Left colon (tissue), 2 donors: Measurements from ENCODE around the gene RNF32. TPM values are rescaled to one million over a fixed set of nuclear protein-coding genes. Genes with fewer than 3 reads are reported as not detected.
"Not testable (repeated sequence)": the region's sequence is repeated elsewhere in the genome, so short reads cannot be mapped to it uniquely, and the experiment has no call there.

ENCODE experiments used
- ATAC-seq: fragments of 200-7000 bp; cut with Tn5 transposase; one replicate; pipeline ENCODE4 v1.9.1; 2020; ENCODE audit warnings: mild to moderate bottlenecking, moderate library complexity
- DNase-seq, 2 donors: peaks; one replicate each; pipeline ENCODE4 v3.0.0-alpha.2; 2020
- intact Hi-C, 2 donors: fragments of 100-400 bp; cut with DNase I in 1 of 2; cut with micrococcal nuclease in 1 of 2; formaldehyde crosslinking; loops; one replicate each; pipeline versions ENCODE4 v1.11.2 to v1.14.0; 2022; cut with DNase I, micrococcal nuclease
- total RNA-seq, 2 donors: library from RNA; stranded (reverse); fragmentation: NEBNext Ultra II Directional; extraction: Animal tissue kit (Norgen Biotek cat#: 25700); gene quantifications; one replicate each; pipeline ENCODE4 v1.2.1, GENCODE V29; 2021
- donor health status: DM: no; HTN: no; CAD: no.
- donor health status: DM: yes; HTN: yes; CAD: no.

Gene RNF32
- total RNA-seq, 2 donors from 2014 or later = 2.8 to 3.6 TPM

DNA sequence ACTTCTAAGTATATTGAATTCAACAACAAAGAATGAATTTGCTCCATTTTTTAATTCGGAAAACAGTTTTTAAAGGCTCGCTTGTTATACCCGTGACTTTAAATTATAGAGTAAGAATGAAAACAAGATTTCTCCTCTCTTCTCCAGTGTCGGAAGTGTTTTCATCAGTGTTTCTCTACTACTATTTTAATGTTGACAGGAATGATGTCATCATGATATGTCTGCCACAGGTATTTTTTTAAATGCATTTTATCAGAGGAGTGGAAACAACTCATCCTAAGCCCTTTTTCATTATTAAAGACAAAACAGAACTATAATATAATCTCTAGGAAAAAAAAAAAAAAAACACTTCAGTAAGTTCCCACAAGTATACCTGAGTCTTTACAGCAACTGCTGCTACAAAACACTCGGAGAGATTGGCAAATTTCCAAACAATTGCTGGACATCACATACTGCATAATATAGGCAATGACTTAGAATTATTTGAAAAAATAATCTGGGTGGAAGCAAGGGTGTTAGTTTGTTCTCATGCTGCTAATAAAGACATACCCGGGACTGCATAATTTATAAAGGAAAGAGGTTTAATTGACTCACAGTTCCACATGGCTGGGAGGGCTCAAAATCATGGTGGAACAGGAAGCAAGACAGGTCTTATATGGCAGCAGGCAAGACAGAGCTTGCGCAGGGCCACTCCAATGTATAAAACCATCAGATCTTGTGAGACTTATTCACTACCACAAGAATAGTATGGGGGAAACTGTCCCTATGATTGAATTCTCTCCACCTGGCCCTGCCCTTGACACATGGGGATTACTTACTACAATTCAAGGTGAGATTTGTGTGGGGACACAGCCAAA is 4.8 kb upstream of the RNF32 start:
- ATAC-seq (no peak), DNase-seq (no peak)
- intact Hi-C loops = no loop called here

DNA sequence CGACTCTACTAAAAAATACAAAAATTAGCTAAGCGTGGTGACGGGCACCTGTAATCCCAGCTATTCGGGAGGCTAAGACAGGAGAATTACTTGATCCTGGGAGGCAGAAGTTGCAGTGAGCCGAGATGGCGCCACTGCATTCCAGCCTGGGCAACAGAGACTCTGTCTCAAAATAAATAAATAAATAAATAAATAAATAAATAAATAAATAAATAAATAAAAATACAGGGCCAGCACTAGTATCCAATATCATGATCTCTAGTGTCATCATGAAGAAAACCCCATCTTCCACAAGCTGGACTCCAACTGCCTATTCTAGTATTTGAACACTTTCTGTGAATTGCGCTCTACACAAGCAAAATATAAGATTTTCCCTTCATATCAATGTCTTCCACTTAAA is 3.5 kb upstream of the RNF32 start:
- DNase-seq, intact Hi-C loops, ATAC-seq: not testable (repeated sequence)

DNA sequence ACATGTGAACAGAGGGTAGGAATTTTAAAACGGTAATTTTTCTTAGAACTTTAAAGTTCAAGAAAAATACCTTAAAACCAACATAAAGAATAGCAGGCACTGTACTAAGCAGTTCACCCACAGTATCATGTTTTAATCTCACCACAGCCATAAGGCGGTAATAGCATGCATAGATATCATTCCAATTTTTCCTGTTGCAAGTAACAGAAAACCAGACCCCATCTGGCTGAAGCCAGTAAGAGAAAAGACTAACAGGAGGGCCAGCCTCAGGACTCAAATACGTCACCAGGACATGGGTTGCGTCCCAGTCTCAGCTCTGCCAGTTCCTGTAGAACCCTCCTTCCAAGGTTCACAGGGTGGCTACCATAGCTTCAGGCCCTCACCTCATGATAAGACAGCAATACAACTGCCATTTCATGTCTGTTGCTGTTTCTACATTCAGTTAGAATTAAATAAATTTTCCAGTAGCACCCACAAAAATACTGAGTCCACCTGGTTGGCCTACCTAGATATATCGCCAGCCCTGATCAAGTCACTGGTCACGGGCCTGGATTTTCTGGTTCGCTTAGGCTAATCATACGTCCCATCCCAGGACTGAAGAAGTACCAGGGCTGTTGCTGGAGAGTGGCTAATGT is 2.0 kb upstream of the RNF32 start:
- intact Hi-C loops = no loop called here
- DNase-seq (no peak), ATAC-seq (no peak)

DNA sequence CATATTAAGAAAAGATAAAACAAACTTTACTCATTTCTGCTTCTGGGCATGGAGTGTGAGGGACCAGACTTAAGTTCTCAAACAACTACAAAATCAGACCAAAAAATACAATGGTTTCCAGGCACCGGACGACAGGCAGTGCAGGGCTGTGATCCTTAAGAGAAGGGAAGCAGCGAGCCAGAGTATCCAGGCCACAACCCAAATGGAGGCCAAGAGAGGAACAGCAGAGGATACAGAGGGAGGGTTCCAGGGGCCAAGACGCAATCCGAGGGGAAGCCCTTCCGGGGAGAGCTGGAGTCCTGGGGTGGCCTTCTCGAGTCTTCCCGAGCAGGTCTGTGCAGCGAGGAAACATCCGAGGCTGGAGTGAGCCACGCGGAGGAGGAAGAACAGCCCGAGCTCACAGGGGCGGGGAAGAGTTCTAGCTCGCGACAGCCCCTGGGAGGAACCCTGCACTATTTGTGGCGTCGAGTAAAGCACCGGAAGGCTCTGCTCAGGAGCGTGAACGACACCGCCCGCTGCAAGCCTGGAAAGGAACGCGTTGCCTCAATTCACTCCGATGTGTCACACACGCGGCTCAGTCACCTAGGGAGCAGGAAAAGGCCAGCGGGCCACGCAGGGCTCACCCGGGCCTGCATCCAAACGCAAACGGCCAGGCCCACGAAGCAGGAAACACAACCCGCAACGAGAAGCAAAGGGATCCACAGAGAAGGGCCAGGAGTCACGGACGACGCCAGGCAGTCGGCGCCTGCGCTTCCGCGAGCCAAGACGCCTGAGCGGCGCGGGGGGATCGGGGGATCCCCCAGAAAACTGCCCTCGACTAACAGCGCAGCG is 933 bp upstream of the RNF32 start:
- intact Hi-C loops = no loop called here
- peak in 1 of 2 donors; percentile 27 for DNase-seq
- peak; percentile 0 for ATAC-seq

DNA sequence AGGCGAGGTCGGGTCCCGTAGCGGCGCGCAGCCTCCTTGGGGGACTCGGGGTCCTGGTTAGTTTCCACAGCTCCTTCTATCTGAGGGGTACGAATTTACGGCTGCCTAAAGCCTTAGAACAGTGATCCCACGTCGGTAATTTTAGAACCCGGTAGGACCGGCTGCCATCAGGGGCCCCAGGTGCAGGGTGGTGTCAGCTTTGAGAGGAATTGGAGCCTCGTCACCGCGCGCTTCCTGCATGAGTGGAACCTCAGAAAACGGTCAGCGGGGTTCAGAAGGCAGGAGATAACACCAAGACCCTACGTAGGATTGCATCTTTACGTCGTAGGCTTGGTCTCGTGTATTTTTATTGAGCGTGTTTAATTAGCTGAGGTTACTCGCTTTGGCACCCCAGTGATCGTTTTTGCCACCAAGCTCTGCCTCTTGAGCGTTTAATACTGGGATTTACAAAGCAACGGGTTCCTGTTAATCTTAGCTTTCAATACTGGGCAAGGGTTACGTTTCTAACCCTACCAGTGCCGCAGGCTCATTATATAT is 443 bp downstream of the RNF32 start:
- DNase-seq (peak; percentile 49 to 72), ATAC-seq (peak; percentile 64)
- intact Hi-C loops = no loop called here

DNA sequence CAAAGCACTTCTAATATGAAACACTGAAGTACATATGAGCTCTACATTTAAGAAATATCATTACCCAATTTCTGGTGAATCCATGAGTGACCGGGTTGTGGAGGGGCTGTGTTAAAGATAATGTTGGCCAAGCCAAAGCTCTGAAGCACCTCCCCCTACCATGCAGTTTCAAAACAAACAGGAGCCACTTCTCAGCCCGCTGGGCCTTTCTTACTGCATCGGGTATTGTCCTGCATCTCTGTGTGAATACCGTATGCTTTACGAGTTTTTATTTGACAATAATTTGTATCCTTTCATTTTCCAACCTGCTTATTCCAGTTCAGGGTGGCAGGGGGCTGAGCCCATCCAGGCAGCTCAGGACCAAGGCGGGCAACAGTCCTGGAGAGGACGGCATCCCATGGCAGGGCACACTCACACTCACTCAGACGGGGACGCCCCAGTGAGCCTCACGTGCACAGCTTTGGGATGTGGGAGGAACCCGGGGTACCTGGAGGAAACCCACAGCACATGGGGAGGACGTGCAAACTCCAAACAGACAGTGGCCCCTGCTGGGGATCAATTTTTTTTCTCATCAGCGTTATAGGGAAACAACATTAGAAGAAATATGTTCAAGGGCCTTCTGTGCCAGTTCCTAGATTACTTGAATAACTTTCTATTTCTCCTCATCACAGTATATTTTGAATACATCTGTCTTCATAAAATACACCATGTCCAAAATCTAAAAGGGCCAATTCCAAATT is 1.9 kb downstream of the RNF32 start:
- no peak for DNase-seq
- ATAC-seq = no peak
- intact Hi-C loops = no loop called here

DNA sequence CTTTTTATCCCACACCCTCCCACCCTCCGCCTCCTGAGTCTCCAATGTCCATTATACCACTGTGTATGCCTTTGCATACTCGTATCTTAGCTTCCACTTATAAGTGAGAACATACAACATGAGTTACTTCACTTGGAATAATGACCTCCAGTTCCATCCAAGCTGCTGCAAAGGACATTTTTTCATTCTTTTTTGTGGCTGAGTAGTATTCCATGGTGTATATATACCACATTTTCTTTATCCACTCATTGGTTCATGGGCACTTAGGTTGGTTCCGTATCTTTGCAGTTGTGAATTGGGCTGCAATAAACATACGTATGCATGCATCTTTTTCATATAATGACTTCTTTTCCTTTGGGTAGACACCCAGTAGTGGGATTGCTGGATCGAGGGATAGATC is 6.8 kb downstream of the RNF32 start:
- intact Hi-C loops, ATAC-seq, DNase-seq: not testable (repeated sequence)

DNA sequence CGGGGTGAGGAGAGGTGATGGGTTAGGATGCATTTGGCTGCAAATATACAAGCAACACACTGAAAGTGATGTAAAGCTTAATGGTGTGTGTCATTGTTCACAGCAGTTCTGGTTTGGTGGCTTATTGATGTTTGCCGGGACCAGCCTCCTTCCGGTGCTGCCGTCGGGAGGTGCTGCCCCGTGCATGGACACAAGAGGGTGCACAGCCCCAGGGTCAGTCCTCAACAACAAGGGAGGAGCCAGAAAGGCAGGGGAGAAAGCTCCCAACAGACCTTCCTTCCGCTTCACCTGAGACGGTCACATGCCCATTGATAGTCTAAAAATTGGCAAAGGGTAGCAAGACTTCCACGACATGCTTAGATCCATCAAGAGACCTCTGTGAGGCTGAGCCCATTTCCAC is 9.5 kb downstream of the RNF32 start:
- ATAC-seq (peak; percentile 99), DNase-seq (peak; percentile 55)
- intact Hi-C loops = no loop called here

DNA sequence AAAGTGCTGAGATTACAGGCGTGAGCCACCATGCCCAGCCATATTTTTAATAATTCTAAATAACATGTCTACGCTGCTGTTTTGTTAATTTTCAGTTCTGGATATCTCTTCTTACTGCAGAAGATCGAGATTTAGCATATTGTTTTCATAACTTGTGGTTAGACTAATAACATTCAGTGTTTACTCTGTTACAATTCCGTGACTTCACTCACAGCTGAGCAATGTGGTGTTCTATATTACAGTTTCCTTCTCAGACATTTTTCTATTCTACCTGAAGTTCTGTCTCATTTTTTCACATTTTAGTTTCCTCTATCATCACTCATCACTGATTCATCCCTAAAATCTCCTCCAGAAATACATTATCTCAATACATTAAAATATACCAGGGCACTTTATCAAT is 10.9 kb downstream of the RNF32 start:
- intact Hi-C loops = no loop called here
- DNase-seq (no peak), ATAC-seq (no peak)

DNA sequence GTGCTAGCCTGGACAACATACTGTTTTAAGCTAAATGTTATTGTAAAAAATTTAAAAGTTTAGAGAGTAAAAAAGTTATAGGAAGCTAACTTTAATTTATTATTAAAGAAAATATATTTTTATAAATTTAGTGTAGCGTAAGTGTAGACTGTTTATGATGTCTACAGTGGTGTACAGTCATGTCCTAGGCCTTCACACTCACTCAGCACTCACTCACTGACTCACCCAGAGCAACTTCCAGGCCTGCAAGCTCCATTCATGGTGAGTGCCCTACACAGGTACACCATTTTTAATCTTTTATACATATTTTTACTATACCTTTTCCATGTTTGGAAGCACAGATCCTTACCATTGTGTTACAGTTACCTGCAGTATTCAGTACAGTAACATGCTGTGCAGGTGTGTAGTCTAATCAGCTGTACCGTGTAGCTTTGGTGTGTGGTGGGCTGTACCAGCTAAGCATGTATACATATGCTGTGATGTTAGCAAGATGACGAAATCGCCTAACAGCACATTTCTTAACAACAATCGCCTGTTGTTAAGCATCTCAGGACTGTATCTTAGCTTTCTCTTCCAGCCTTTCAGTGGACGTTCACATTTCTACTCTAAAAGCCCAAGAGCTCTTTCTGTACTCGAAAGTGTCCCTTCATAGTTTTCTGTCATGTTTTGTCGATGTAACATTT is 12.5 kb downstream of the RNF32 start:
- no peak for ATAC-seq
- intact Hi-C loops = no loop called here
- no peak for DNase-seq

DNA sequence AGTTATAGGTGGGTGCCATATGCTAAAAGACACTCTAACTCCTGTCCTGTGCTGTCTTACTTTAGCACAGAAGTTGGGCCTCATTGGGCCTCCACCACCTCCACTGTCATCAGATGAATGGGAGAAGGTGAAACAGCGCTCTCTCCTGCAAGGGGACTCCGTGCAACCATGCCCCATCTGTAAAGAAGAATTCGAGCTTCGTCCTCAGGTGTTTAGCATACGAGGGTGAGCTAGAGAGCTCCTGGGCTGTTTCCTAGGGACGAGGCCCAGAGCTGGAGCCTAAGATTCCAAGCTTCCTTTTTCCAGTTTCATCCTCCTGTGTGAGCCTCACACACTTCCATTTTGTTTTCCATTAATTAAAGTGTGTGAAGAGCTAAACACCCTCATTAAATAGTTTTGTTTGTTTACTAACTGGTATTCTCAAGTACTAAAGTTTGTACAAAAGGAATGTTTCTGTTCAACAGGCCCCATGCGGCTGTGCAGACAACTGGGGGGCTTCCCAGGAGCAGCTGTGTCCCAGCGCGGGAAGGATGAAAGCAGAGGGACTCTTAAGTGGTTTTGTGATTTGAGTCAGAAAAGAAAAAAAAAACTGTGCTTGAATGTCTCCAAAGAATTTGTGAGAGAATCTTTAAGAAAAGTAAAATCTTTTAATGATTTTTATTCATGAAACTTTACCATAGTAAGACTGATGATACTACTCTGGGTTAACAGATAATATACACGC is 14.1 kb downstream of the RNF32 start:
- intact Hi-C loops = no loop called here
- ATAC-seq (no peak), DNase-seq (no peak)

DNA sequence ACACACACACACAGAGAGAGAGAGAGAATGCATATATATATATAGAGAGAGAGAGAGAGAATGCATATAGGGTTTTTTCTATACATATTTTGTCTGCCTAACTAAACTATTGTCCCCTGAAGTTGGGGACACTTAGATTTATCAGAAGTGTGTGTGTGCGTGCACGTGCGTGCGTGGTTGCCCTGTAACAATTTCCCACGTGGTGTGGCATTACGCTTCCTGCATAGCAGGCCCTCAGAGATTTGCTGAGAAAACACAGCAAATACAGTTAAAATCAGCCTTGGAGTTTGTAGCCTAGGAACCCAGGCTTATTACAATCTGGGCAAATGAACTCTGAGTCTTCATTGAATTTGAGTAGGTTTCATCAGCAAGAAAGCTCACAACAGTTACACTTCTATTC is 14.7 kb downstream of the RNF32 start:
- no peak for DNase-seq
- ATAC-seq = no peak
- intact Hi-C loops = no loop called here

DNA sequence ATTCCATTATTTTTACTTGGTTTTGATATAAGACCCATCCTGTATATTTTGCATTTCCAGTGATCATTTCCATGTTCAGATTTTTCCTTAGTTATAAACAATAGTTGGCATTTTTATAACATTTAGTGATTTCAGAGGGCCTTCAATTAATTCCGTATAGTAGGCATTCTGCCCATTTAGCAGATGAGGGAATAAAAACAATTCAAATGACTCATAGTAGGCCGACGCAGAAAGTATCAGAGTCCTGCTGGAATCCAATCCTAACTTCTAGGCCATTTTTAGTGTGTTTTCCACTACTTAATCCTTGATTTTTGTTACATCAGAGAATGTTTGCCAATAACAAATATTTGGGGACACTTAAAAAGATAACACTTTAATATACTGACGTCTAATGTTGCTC is 15.4 kb downstream of the RNF32 start:
- no peak for ATAC-seq
- intact Hi-C loops = no loop called here

DNA sequence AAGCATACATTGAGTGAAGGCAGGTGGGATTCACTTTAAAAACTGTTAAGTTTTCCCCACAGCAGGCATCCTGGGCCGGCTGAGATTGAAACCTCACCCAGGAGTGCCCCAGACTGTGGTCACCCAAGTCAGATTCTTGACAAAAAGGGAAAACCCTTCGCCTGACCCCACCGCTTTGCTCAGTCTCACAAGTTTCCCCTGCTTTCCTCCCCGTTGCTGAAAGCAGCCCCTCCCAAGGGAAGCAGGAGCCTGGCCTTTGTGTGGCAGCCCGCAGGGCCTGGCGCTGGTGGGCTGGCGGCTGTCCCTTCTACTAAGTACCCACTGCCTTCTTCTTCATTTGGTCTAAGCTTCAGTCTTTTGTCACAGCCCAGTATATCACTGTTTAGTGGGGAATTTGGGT is 16.0 kb downstream of the RNF32 start:
- ATAC-seq (no peak), DNase-seq (no peak)
- intact Hi-C loops = no loop called here

More for the DNA sequence above, 15.4 kb downstream of the RNF32 start:
- DNase-seq = no peak

DNA sequence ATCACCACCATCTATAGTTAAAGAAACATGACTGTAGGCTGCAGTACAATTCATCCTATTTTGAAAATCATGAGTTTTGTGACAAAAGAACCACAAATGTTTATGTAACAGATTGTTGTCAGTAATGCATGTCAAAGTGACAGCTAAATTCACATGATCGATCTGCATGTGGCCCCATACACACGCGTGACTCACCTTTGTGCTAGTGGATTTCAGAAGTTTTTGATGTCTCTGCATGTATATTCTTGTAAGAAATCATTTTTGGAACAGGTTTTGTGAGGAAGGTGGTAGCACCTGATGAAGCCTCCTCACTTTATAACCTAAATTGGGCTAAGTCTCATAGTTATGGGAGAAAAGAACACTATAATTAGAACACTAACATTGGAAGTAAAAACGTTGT is 17.1 kb downstream of the RNF32 start:
- no peak for ATAC-seq
- no peak for DNase-seq
- intact Hi-C loops = no loop called here

DNA sequence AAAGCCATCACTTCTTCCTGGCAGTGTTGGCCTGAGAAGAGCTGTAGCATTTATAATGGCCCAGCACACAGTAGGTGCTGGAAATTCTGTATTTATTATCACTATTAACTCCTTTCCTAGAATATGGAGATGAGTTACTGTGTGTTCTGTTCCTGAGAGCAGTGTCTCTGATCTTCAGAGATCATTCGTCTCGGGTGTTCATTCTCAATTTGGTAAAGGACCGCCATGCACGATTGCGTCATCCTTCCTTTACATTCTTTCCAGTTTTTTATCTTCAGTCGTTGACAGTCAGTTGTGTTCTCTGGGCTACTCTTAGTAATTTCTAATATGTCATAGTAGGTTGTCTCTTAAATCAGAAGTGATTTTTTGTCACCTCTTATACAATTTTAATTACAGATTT is 18.6 kb downstream of the RNF32 start:
- intact Hi-C loops = no loop called here
- ATAC-seq (no peak), DNase-seq (no peak)

DNA sequence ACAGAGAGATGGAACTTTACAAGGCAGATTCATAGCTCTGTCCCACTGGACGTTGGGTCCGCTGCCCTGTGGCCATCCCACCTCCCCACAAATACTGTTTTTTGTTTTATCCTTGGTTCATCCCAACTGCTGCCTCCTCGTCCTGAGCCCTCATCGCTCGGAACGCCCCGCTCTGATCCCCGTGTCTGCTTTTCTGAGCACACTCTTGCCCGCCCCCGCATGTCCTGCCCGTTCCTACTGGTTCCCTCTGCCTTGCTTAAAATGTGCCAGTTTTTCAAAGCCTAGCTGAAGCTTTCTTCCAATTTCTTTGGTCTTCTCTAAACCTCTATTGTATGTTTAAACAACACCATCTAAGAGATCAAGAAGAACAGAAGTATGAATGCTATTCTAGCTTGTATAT is 19.4 kb downstream of the RNF32 start:
- DNase-seq (no peak), ATAC-seq (no peak)
- intact Hi-C loops = no loop called here

DNA sequence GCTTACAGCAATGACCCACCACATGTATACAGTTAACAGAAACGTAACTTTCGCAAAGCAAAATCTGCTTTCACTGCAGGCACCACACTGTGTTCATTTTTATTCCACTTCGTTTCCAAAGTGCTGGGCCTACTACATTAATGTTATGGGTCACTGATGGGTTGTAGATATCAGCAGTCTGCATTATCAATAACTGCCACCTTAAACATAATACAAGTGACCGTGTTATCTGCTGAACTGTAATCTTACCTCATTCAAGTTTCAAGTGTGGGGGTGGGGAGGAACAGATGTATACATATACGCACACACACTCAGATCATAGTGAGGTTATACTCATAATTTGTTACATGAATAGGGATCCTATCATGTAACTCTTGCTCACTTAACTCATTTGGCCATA is 21.1 kb downstream of the RNF32 start:
- no peak for DNase-seq
- intact Hi-C loops = no loop called here
- no peak for ATAC-seq
